ENCODE results near the gene ZBTB43.
"Not testable (repeated sequence)": the region's sequence is repeated elsewhere in the genome, so short reads cannot be mapped to it uniquely, and the experiment has no call there.

- not testable (repeated sequence) for TF ChIP-seq CTCF, POLR2A (IDR thresholded peaks at IDR 0.05)
Measured at GRCh38 chr9:126810221-126810620, 5.4 kb downstream of the ZBTB43 start.

All from uterus (tissue), 2 donors.